Aorta (tissue), 5 donors: ENCODE results near the gene EFHD2. TPM values are rescaled to one million over a fixed set of nuclear protein-coding genes. Genes with fewer than 3 reads are reported as not detected.
A peak's percentile ranks its signal among the peaks of the same experiment; 100 is the strongest.

Experiments
- ATAC-seq: fragments of 200-7000 bp; cut with Tn5 transposase; one replicate; pipeline ENCODE4 v1.9.1; 2022; ENCODE audit warnings: moderate library complexity; ENCODE audit not compliant: low FRiP score
- DNase-seq, 2 donors: peaks; one replicate each; pipeline ENCODE4 v3.0.0-alpha.2; 2020
- H3K27ac ChIP-seq, 2 donors: one replicate each; pipeline ENCODE4 v1.5.1; 2013; ENCODE audit warnings: low read length in 2 of 2, mild to moderate bottlenecking in 2 of 2, moderate library complexity in 2 of 2, control low read depth in 1 of 2, inconsistent platforms in 1 of 2, low read depth in 1 of 2
- H3K27me3 ChIP-seq, 2 donors: one replicate each; pipeline ENCODE4 v1.6.1; 2013; ENCODE audit warnings: control low read depth in 1 of 2, low read length in 1 of 2, mild to moderate bottlenecking in 1 of 2, moderate library complexity in 1 of 2; ENCODE audit not compliant: insufficient read depth in 2 of 2, control insufficient read depth in 1 of 2
- H3K36me3 ChIP-seq, 2 donors: one replicate each; pipeline ENCODE4 v1.6.1; 2013; ENCODE audit warnings: control low read depth in 1 of 2, low read length in 1 of 2, mild to moderate bottlenecking in 1 of 2; ENCODE audit not compliant: insufficient read depth in 2 of 2, control insufficient read depth in 1 of 2
- H3K4me1 ChIP-seq, 2 donors: one replicate each; pipeline ENCODE4 v1.6.1; 2013; ENCODE audit warnings: low read length in 2 of 2, control low read depth in 1 of 2, mild to moderate bottlenecking in 1 of 2, moderate library complexity in 1 of 2; ENCODE audit not compliant: insufficient read depth in 2 of 2, control insufficient read depth in 1 of 2
- H3K4me3 ChIP-seq, 2 donors: one replicate each; pipeline ENCODE4 v1.5.1; 2013; ENCODE audit warnings: low read length in 2 of 2, control low read depth in 1 of 2, mild to moderate bottlenecking in 1 of 2
- H3K9me3 ChIP-seq: one replicate; pipeline ENCODE4 v1.6.1; 2013; ENCODE audit warnings: mild to moderate bottlenecking, low read length; ENCODE audit not compliant: control insufficient read depth
- WGBS, 2 donors: extraction: QIAGEN DNeasy Blood & Tissue Kit; methylation state at CpG; one replicate each; pipeline ENCODE4 v1.1.7; 2013; 5-methylcytosine and 5-hydroxymethylcytosine counted together
- intact Hi-C, 2 donors: fragments of 100-400 bp; cut with DNase I; formaldehyde crosslinking; loops; one replicate each; pipeline versions ENCODE4 v1.14.2 to v1.15.0; 2022
- polyA plus RNA-seq, 2 donors: library from polyadenylated mRNA; stranded (reverse); fragments of 200-250 nt; gene quantifications; one replicate each; pipeline ENCODE4 v1.2.3, GENCODE V29; 2013
- total RNA-seq, 2 donors: library from RNA; stranded (reverse); fragmentation: NEBNext Ultra II Directional; extraction: Animal tissue kit (Norgen Biotek cat#: 25700); gene quantifications; one replicate each; pipeline ENCODE4 v1.2.1, GENCODE V29; 2021
- donor health status: healthy with polysubstance abuse.
- donor health status: Bipolar disorder and iron deficiency.
- donor health status: DM: no; HTN: no; CAD: no.
- donor health status: DM: no; HTN: no; CAD: no.
- donor health status: DM: yes; HTN: yes; CAD: no.

Gene EFHD2
- total and polyA plus RNA-seq, 4 donors = 17.9 to 43.7 (median 35.9) TPM

DNA sequence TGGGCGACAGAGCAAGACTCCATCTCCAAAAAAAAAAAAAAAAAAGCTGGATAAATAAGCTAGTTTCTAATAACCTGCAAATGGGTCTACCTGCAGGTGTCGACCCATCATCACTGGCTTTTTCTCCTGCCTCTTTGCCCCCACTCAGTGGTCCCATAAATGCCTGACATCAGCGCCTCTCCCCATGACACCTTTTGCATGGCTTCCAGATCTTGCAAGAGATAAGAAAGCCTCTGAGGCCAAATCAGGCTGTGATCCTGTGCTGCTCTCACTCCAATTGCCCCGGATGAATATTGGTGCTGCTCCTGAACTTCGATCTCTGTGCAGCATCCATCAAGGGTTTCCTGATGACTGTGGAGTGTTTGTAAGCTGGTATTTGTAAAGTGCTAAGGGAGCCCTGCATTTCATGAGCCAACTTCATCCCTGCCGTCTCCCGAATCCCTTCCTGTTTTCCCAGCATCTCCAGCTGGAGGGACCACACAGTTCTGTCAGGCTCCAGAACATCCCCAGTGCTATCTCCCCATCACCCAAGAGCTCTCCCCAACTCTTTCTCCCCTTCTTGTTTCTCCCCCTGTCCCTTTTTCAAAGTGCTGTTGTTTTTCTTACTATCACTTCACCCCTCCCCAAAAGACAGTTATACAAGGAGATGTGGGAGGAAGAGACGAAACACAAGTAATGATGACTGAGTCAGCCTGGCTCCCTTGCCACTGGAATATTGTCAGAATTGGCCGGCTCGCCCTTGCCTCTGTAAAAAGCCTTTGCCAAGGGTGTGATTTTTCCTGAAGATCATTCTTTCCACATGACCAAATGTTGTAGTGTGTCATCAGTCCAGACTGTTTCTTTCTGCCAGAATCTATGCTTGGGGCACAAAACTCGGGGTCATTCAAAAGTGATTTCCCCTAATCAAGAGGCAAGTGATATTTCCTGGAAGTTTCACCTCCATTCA, 2.8 kb upstream of the EFHD2 start:
- WGBS, 2 donors = 30 to 31% methylated on average over 10 of the region's 11 CpGs
- intact Hi-C loops = loop anchor here (5.0 to 10.0 kb wide), 2 partner anchors 70 to 252 kb away; partner anchors contain the start of gene TMEM51 (in 1 of the 2)
- peak; percentile 77 to 84 for DNase-seq

DNA sequence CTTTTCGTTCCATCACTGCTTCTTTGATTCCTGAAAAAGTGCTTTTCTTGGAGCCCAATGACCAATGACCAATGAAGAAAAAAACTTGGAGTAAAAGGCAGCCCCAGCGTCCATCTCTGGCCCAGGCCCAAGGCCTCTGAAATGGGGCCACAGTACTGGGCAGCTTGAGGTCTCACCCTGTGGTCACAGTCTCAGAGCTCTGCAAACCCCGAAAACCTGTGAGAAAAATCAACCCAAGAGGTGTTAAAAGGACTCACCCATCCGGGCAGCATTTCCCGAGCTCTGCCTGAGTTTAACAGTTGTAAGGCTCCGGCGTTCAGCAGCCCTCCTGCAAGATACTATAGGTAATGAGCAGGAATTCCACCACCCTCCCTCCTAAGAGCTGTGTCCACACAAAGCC, 2.1 kb upstream of the EFHD2 start:
- no peaks in the 10 kb centered on the region for H3K9me3 ChIP-seq
- H3K4me1 ChIP-seq = peaks cover 0 to 3% of the 10 kb centered on the region in 2 donors
- H3K27ac ChIP-seq = no peak overlapping the region
- H3K4me3 ChIP-seq = no peak overlapping the region
- no peaks in the 10 kb centered on the region for H3K27me3 ChIP-seq
- H3K36me3 ChIP-seq = no peaks in the 10 kb centered on the region
- ATAC-seq = no peak
- DNase-seq = peak in 1 of 2 donors; percentile 80
- intact Hi-C loops = loop anchor here (5.0 to 10.0 kb wide), 2 partner anchors 70 to 253 kb away; partner anchors contain the start of gene TMEM51 (in 1 of the 2)
- 50 to 55% methylated on average over 7 of the region's 7 CpGs for WGBS, 2 donors

More for the DNA sequence above, 2.8 kb upstream of the EFHD2 start:
- ATAC-seq = peak; percentile 47
- no peaks in the 10 kb centered on the region for H3K27me3 ChIP-seq
- no peaks in the 10 kb centered on the region for H3K36me3 ChIP-seq
- no peak overlapping the region for H3K27ac ChIP-seq
- H3K4me1 ChIP-seq = peaks cover 0 to 3% of the 10 kb centered on the region in 2 donors
- H3K4me3 ChIP-seq = no peak overlapping the region
- no peaks in the 10 kb centered on the region for H3K9me3 ChIP-seq

DNA sequence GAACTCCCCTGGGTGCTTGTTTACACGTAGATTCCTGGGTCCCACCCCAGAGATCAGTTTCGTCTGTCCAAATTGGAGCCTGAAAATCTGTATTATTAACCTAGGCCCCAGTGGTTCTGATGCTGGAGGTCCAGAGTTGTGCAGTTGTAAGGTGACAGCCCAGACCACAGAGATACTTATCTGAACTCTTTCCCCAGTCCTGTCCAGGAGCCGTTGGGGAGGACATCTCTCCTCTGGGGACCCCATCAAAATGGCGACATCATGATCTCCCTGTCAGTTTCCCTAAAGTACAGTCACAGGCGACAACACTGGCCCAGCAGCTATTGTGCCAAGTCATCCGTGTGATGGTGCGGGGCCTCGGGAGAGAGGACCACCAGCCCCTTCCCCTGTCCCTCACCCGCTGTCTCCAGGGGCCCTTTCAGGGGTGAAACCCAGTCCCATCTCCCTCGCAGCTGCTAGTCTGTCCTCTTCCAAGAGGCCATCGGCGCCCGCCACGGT, 749 bp upstream of the EFHD2 start:
- Histone ChIP-seq H3K27ac (no peak overlapping the region), H3K27me3 (no peaks in the 10 kb centered on the region), H3K9me3 (no peaks in the 10 kb centered on the region), H3K4me3 (no peak overlapping the region), H3K36me3 (no peaks in the 10 kb centered on the region), H3K4me1 (peaks cover 0 to 3% of the 10 kb centered on the region in 2 donors)
- ATAC-seq (no peak), DNase-seq (no peak)
- 54 to 62% methylated on average over 14 of the region's 14 CpGs for WGBS, 2 donors
- intact Hi-C loops = loop anchor here (5.0 to 10.0 kb wide), 2 partner anchors 72 to 254 kb away; partner anchors contain the start of gene TMEM51 (in 1 of the 2)

DNA sequence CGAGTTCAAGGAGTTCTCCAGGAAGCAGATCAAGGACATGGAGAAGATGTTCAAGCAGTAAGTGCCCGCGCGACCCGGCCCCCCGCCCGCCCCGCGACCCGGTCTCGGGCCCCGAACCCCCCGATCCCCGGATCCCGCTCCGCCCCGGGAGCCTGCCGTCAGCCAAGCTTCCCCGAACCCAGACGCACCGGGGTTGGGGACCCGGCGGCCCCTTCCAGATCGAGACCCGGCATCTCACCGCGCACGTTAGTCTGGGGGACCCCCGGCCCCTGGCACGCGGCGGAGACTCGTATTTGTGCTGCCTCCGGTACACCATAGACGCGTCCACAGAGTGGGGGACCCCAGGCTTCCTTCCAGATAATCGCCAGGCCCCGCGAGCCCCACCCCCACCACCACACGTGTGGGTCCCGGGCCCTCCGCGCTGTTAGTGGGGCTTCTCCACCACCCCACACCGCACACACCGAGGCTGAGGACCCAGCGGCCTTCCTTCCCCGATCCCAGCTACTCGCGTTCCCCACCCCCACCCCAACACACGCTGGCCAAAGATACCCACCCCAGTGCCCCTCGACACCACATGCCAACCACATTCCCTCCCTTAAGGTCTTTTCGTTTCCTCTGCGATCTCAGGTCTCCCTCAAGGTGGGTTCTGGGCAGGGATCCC, 665 bp downstream of the EFHD2 start:
- intact Hi-C loops = no loop called here
- H3K4me1 ChIP-seq = peaks cover 0 to 3% of the 10 kb centered on the region in 2 donors
- H3K27ac ChIP-seq = no peak overlapping the region
- DNase-seq (peak; percentile 62 to 82), ATAC-seq (no peak)
- 4% methylated on average over 50 to 53 of the region's 53 CpGs for WGBS, 2 donors
- H3K27me3 ChIP-seq = no peaks in the 10 kb centered on the region
- no peaks in the 10 kb centered on the region for H3K9me3 ChIP-seq
- H3K36me3 ChIP-seq = no peaks in the 10 kb centered on the region
- H3K4me3 ChIP-seq = peak overlapping the region; percentile 78 to 97

DNA sequence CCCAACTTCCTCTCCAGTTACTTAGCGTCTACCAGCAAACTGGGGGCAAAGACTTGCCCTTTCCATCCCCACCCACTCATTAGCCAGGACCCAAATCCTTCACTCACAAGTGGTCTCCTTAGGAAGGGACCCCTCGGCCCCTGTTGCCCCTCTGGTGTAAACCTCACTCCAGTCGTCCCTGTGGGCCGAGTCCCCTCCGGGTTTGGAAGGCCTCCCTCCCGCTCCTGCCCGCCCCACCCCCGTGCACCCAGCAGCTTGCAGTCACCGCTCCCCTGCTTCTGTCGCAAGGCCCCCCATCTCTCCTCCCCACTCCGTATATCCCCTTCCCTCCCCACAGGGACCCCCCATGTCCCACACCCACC, 1.2 kb downstream of the EFHD2 start:
- DNase-seq (peak in 1 of 2 donors; percentile 56), ATAC-seq (no peak)
- intact Hi-C loops = no loop called here
- 75 to 77% methylated on average over 11 of the region's 11 CpGs for WGBS, 2 donors
- Histone ChIP-seq H3K9me3 (no peaks in the 10 kb centered on the region), H3K27me3 (no peaks in the 10 kb centered on the region), H3K4me3 (peak overlapping the region in 1 of 2 donors; percentile 97), H3K4me1 (peaks cover 0 to 3% of the 10 kb centered on the region in 2 donors), H3K36me3 (no peaks in the 10 kb centered on the region), H3K27ac (no peak overlapping the region)

DNA sequence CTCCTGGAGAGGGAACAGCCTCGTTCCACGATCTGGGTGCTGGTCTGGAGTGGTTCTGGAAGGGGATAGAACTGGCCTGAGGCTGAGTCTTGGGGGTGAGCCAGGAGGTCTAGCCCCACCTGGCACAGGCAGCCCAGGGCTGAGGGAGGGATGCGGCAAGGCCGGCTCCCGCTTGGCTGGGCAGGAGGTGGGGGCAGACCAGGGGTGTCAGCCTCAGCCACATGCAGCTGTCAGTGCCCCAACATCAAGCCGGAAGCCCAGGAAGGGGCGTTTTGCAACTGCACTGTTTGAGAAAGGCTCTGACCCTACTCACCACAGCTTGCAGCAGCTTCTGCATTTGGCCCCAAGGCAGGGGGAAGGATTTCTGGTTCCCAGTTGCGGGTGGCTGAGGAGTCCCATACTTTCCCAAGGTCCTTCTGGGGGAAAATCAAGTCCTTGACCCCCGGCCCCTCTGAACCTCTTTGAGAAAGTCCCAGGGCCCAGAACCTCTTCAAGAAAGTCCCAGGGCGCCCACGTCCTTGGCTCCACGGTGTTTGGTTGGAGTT, 2.0 kb downstream of the EFHD2 start:
- no peaks in the 10 kb centered on the region for H3K27me3 ChIP-seq
- 84 to 85% methylated on average over 12 of the region's 12 CpGs for WGBS, 2 donors
- H3K4me3 ChIP-seq = no peak overlapping the region
- H3K27ac ChIP-seq = no peak overlapping the region
- peaks cover 0 to 3% of the 10 kb centered on the region in 2 donors for H3K4me1 ChIP-seq
- intact Hi-C loops = no loop called here
- H3K36me3 ChIP-seq = no peaks in the 10 kb centered on the region
- DNase-seq = peak in 1 of 2 donors; percentile 82
- no peak for ATAC-seq
- no peaks in the 10 kb centered on the region for H3K9me3 ChIP-seq

DNA sequence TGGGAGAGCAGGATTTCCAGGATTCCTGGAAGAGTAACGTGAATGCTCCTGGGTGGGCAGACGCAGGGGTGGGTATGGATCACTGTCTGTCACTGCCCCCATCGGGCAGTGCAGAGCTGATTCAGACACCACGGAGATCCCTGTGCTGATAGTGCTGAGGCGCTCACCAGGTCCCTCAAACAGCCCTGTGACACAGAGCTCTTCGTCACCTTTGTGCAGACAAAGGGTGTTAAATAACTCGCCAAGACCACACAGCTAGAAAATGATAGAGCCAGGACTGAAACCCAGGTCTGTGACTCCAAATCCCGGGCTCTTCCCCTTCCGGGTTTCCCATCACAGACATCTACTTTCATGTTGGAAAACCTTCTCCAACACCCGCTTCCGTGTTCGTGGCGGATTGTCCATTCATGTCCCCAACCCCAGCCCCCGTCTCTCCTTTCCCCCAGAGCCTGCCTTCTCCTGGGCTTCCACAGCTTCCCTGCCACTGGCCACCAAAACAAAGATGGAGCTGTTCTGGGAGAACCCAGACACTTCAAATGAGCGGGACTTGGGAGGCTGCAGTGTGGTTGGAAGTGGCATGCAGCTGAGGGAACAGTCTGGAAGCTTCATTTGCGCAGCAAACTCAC, 2.6 kb downstream of the EFHD2 start:
- H3K36me3 ChIP-seq = no peaks in the 10 kb centered on the region
- no peak for ATAC-seq
- WGBS, 2 donors = 86 to 87% methylated on average over 16 of the region's 16 CpGs
- H3K4me3 ChIP-seq = no peak overlapping the region
- H3K4me1 ChIP-seq = no peaks in the 10 kb centered on the region
- no peaks in the 10 kb centered on the region for H3K27me3 ChIP-seq
- intact Hi-C loops = no loop called here
- no peak overlapping the region for H3K27ac ChIP-seq
- no peaks in the 10 kb centered on the region for H3K9me3 ChIP-seq
- no peak for DNase-seq

DNA sequence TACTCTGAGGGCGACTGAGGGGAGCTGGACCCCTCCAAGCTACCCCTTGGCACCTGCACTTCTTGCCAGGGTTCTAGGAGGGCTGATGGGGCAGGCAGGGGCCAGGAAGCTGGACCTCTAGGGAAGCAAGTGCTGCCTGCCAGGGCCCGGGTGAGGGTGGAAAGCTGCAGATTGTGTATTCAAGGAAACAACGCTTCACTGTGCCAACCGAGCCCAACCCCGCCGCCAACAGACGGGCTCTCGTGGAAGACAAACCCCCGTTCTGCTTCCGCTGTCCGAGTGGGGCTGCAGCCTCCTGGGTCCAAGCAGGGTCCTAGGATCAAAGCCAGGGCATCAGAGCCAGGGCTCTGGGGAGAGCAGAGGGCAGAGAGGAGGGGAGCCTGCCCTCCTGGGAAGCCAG, 3.2 kb downstream of the EFHD2 start:
- WGBS, 2 donors = 22 to 38% methylated on average over 11 of the region's 11 CpGs
- peak; percentile 71 to 82 for DNase-seq
- Histone ChIP-seq H3K36me3 (no peaks in the 10 kb centered on the region), H3K9me3 (no peaks in the 10 kb centered on the region), H3K27ac (no peak overlapping the region), H3K27me3 (no peaks in the 10 kb centered on the region), H3K4me1 (no peaks in the 10 kb centered on the region), H3K4me3 (no peak overlapping the region)
- no peak for ATAC-seq
- intact Hi-C loops = no loop called here
